Adrenal gland (tissue), 12 donors: Measurements from ENCODE around the gene MSANTD2. TPM values are rescaled to one million over a fixed set of nuclear protein-coding genes. Genes with fewer than 3 reads are reported as not detected.

Experiments
- DNase-seq, 7 donors: peaks; one replicate each; pipeline ENCODE4 v3.0.0-alpha.2; 2019 to 2020
- H3K27ac ChIP-seq, 5 donors: fragments of 200-600 bp; sonication (generic) in 4 of 5; 1 replicate in 3 of 5; 2 replicates in 2 of 5; pipeline versions ENCODE4 v1.5.1 to v1.8.0; 2016 to 2020; ENCODE audit warnings: mild to moderate bottlenecking in 1 of 5
- H3K27me3 ChIP-seq: fragments of 200-600 bp; 2 replicates; pipeline ENCODE4 v1.8.0; 2021
- H3K36me3 ChIP-seq, 2 donors: fragments of 200-600 bp; replicated peaks in 1 of 2; 1 replicate in 1 of 2; 2 replicates in 1 of 2; pipeline versions ENCODE4 v1.5.1 to v1.8.0; 2018 to 2022
- H3K4me1 ChIP-seq, 2 donors: fragments of 200-600 bp; replicated peaks in 1 of 2; 1 replicate in 1 of 2; 2 replicates in 1 of 2; pipeline versions ENCODE4 v1.5.1 to v1.8.0; 2018 to 2021
- H3K4me3 ChIP-seq, 4 donors: fragments of 200-600 bp; sonication (generic) in 3 of 4; one replicate each; pipeline ENCODE4 v1.5.1; 2016 to 2018
- H3K9me3 ChIP-seq, 3 donors: fragments of 200-600 bp; sonication (generic) in 1 of 3; replicated peaks in 1 of 3; 1 replicate in 2 of 3; 2 replicates in 1 of 3; pipeline versions ENCODE4 v1.5.1 to v1.8.0; 2016 to 2021
- CTCF ChIP-seq, 6 experiments: fragments of 450-650 bp in 4 of 6; fragments of 200-600 bp in 2 of 6; sonication (generic) in 1 of 6; IDR thresholded peaks; 1 replicate in 5 of 6; 2 replicates in 1 of 6; pipeline versions ENCODE4 v1.5.1 to v1.8.0; 2016 to 2021; ENCODE audit warnings: antibody characterized with exemption in 6 of 6, mild to moderate bottlenecking in 2 of 6, moderate library complexity in 1 of 6
- POLR2A ChIP-seq, 2 donors: fragments of 450-650 bp; IDR thresholded peaks; one replicate each; pipeline ENCODE4 v1.6.1; 2017; ENCODE audit warnings: antibody characterized with exemption in 2 of 2, mild to moderate bottlenecking in 2 of 2, moderate library complexity in 1 of 2
- WGBS, 4 donors: extraction: QIAGEN DNeasy Blood & Tissue Kit in 2 of 4; methylation state at CpG; one replicate each; pipeline versions ENCODE4 v1.1.5 to v1.1.7; 2013 to 2017; 5-methylcytosine and 5-hydroxymethylcytosine counted together
- intact Hi-C, 2 donors: fragments of 100-400 bp; cut with DNase I; formaldehyde crosslinking; loops; one replicate each; pipeline versions ENCODE4 v1.14.1 to v1.15.0; 2022 to 2023
- polyA plus RNA-seq, 3 donors: library from polyadenylated mRNA; stranded (reverse); fragments of 200-250 nt in 2 of 3; fragments of 350-450 nt in 1 of 3; fragmentation: Illumina TruSeq in 1 of 3; extraction: RNeasy Lipid Tissue Mini Kit (QIAGEN cat#74804) in 1 of 3; gene quantifications; one replicate each; pipeline ENCODE4 v1.2.3, GENCODE V29; 2013 to 2014
- total RNA-seq, 9 donors: library from RNA; depleted of rRNA in 4 of 9; stranded (reverse); fragments of >200 nt in 4 of 9; fragments of 120-200 nt in 1 of 9; fragmentation: NEBNext Ultra II Directional in 1 of 9; extraction: Animal tissue kit (Norgen Biotek cat#: 25700) in 1 of 9; gene quantifications; one replicate each; pipeline versions ENCODE4 v1.1.0 to v1.2.4, GENCODE V29; 2013 to 2023
- donor health status: healthy with polysubstance abuse.
- donor health status: Bipolar disorder and iron deficiency.
- donor health status: DM: yes; HTN: yes; CAD: no.
- donor health status: DM: no; HTN: no; CAD: no.
- donor health status: DM: no; HTN: no; CAD: no.
- donor health status: DM: yes; HTN: yes; CAD: no.

Gene MSANTD2
- total and polyA plus RNA-seq, 12 donors: 4.4 to 16.8 (median 9.7) TPM

- intact Hi-C loops: loop anchor here in 1 of 2 donors (5.0 kb wide), 1 partner anchor 32 kb away; no protein-coding TSS in a partner anchor
Measured at GRCh38 chr11:124804884-124805283, 4.7 kb upstream of the MSANTD2 start.

GRCh38 chr11:124801636-124802312, 1.6 kb upstream of the MSANTD2 start:
- H3K9me3 ChIP-seq: no peaks in the 10 kb centered on the region
- no peak for TF ChIP-seq CTCF (IDR thresholded peaks at IDR 0.05)
- TF ChIP-seq POLR2A (IDR thresholded peaks at IDR 0.05): no peak
- no peak for DNase-seq
- H3K27me3 ChIP-seq: no peaks in the 10 kb centered on the region
- peak overlapping the region in 1 of 4 donors; percentile 78 for H3K4me3 ChIP-seq
- intact Hi-C loops: loop anchor here in 1 of 2 donors (5.0 kb wide), 1 partner anchor 36 kb away; no protein-coding TSS in a partner anchor
- H3K4me1 ChIP-seq: peaks cover 7 to 24% of the 10 kb centered on the region in 2 donors
- 73 to 76% (median 74%) methylated on average over 8 of the region's 8 CpGs for WGBS, 4 donors
- H3K36me3 ChIP-seq: no peaks in the 10 kb centered on the region
- H3K27ac ChIP-seq: peak overlapping the region in 1 of 5 donors; percentile 96

More at GRCh38 chr11:124804884-124805283, 4.7 kb upstream of the MSANTD2 start:
- Histone ChIP-seq H3K4me1 (peaks cover 0 to 12% of the 10 kb centered on the region in 2 donors), H3K27ac (no peak overlapping the region), H3K4me3 (no peak overlapping the region), H3K27me3 (no peaks in the 10 kb centered on the region), H3K9me3 (no peaks in the 10 kb centered on the region), H3K36me3 (no peaks in the 10 kb centered on the region)
- TF ChIP-seq CTCF (IDR thresholded peaks at IDR 0.05) (no peak), POLR2A (IDR thresholded peaks at IDR 0.05) (no peak)
- 70 to 81% (median 78%) methylated on average over 3 of the region's 3 CpGs for WGBS, 4 donors
- no peak for DNase-seq

GRCh38 chr11:124801014-124801413, 808 bp upstream of the MSANTD2 start:
- intact Hi-C loops: loop anchor here in 1 of 2 donors (5.0 kb wide), 1 partner anchor 36 kb away; no protein-coding TSS in a partner anchor
- TF ChIP-seq POLR2A (IDR thresholded peaks at IDR 0.05): no peak
- TF ChIP-seq CTCF (IDR thresholded peaks at IDR 0.05): no peak
- Histone ChIP-seq H3K36me3 (no peaks in the 10 kb centered on the region), H3K9me3 (no peaks in the 10 kb centered on the region), H3K27ac (peak overlapping the region; percentile 94 to 98 (median 97)), H3K4me3 (peak overlapping the region in 3 of 4 donors; percentile 77 to 98 (median 78)), H3K4me1 (peaks cover 7 to 24% of the 10 kb centered on the region in 2 donors), H3K27me3 (no peaks in the 10 kb centered on the region)
- WGBS, 4 donors: 1 to 4% (median 2%) methylated on average over 8 of the region's 8 CpGs
- DNase-seq: peak in 3 of 7 donors; percentile 18 to 28 (median 21)

- Histone ChIP-seq H3K27me3 (no peaks in the 10 kb centered on the region), H3K4me1 (peaks cover 7 to 24% of the 10 kb centered on the region in 2 donors), H3K27ac (peak overlapping the region; percentile 94 to 98 (median 97)), H3K36me3 (no peaks in the 10 kb centered on the region), H3K4me3 (peak overlapping the region; percentile 77 to 98 (median 82)), H3K9me3 (no peaks in the 10 kb centered on the region)
- peak; percentile 20 to 54 (median 33) for DNase-seq
- intact Hi-C loops: loop anchor here in 1 of 2 donors (5.0 kb wide), 1 partner anchor 38 kb away; no protein-coding TSS in a partner anchor
- no peak for TF ChIP-seq CTCF (IDR thresholded peaks at IDR 0.05)
- TF ChIP-seq POLR2A (IDR thresholded peaks at IDR 0.05): no peak
- WGBS, 4 donors: 0 to 2% (median 1%) methylated on average over 12 to 83 of the region's 83 CpGs
Measured at GRCh38 chr11:124799348-124800225, 619 bp downstream of the MSANTD2 start.
